Stimulated activated CD8-positive, alpha-beta memory T cell treated with anti-CD3 and anti-CD28 coated beads, Interleukin-15, amount 100 ng/mL, for 24 hours (primary cell): ENCODE data around the gene RAB1A.
A peak's percentile ranks its signal among the peaks of the same experiment; 100 is the strongest.

Source experiments
- DNase-seq: peaks from one replicate; pipeline ENCODE4 v3.0.0-alpha.2; 2020; ENCODE audit warnings: low read depth

Gene RAB1A

GRCh38 chr2:65059071-65059470 is 70.8 kb downstream of the RAB1A start:
- DNase-seq: no peak

GRCh38 chr2:65057391-65058052 is 72.4 kb downstream of the RAB1A start:
- no peak for DNase-seq

DNA sequence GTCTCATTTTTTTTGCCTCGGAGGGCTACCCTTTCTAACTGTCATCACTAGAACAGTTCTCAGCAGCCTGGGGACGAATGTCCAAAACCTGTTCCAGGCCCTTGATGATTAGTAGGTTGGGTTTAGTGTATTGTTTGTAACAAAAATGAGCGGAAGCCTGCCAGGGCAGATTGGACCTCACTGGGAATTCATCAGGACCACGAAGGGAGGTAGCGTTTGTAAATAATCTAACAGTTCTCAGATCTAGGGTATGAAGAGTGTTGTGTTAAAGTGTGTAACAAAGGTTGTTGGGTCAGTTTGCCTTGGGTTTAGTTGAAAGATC is 72.9 kb downstream of the RAB1A start:
- DNase-seq: no peak

DNA sequence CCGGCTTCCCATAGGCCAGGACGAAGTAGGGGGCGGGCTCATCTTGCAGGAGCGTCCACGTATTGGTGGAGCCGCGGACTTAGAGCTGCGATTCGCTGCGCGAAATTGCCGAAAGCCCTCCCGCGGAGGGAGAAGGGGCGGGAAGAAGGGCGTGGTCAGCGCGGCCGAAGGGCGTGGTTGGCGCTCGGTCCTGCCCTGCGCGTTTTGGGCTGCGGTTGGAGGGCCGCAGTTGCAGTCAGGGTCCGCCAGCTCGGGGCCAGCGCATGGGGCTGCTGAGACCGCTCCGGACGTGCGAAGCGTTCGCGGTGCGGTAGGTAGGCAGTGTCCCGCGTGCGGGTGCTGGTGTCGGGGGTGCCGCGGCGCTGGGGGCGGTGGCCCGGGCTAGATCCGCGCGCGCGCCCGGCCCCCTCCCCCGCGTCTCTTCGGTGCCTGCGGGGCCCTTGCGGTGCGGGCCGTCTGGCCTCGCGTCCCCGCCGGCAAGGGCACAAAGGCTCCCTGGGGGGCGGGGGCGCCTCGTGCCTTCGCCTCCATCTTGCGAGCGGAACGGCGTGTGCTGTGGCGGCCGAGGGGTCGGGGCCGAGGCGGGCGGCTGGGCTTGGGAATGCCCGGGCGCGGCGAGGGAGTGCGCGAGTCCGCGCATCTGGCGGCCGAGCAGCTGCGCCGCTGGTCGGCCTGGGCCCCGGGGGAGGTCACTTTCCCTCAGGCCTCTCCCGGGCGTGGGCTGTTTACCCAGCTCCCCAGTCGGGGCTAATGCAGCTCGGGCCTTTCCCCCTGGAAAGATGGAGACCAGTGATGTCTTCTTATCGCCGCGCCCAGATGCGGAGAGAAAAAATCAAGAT is 73.5 kb downstream of the RAB1A start, which contains the start of gene CEP68:
Gene CEP68, plus strand, starts transcription at position 202 of the 839 bp plus-strand sequence. CDS start 13,029 bp downstream, outside the sequence.
- peak; percentile 86 for DNase-seq

DNA sequence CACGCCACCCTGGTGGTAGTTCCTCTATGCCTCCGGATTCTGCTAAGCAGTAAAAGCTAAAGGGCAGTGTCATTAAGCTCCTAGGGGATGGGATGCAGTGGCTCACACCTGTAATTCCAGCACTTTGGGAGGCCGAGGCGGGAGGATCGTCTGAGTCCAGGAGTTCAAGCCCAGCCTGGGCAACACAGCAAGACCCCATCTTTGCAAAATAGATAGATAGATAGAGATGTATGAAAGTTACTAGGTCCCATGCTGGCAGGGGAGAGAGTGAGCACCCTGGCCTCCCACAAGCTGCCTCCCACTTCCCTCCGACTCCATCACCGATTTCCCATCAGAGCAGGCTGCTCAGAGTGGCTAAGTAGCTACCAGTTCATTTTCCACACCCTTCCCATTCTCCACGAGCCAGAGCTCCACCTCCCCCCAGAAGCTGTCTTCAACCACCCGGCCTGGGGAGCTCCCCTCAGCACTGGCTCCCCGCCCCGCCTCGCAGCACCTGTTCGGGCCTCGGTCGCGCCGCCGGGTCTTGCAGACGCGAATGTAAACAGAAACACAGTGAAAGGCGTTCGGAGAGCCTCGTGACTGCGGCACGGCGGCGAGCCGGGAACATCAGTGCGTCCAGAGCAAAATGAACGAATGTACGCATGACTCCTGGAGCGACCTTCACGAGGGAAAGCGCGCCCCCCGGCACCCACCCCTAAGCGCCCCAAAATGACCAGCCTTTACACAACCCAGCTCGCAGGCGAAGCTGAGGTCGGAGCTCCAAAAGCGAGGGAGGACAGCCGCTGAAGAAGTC is 74.3 kb downstream of the RAB1A start:
- no peak for DNase-seq

GRCh38 chr2:65054749-65055421 is 75.0 kb downstream of the RAB1A start:
- DNase-seq: no peak

- no peak for DNase-seq
Observed at GRCh38 chr2:65053199-65053598, 76.7 kb downstream of the RAB1A start.

GRCh38 chr2:65050931-65051330 is 79.0 kb downstream of the RAB1A start:
- DNase-seq: no peak

GRCh38 chr2:65049010-65049639 is 80.8 kb downstream of the RAB1A start:
- no peak for DNase-seq

DNA sequence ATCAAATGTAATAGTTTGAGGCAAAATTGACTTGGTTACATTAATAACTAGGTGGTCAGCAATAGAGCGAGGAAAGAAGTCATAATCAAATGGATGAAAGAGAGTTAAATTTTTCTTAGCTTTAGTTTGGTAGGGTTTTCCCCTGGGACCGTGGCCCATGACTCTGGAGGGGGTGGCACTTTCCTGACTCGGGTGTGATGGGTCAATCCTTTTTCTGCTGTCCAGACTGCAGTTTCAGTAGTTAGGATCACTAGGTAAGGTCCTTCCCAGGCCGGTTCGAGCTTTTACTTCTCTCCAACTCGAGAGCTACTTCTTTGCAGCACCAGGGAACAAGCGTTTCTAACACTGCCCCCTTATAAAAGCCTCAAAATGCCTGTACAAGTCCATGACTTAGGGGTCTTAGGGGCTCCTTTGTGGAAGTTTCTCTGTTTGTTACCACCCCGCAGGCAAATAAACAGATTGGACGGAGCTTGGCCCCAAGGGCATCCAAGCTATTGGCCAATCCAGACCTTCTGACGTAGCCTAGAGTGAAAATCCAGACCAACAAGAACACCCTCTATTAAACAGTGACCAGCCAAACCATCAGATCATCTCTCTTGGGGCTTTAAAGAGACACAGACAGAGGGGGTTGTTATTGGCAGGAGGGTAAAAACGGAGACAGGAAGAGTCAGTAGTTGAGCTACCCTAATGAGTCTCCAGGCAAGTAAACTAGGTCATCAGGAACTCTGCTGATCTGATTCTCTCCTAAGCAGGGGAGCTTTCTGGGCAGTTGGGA is 83.1 kb downstream of the RAB1A start:
- no peak for DNase-seq

DNA sequence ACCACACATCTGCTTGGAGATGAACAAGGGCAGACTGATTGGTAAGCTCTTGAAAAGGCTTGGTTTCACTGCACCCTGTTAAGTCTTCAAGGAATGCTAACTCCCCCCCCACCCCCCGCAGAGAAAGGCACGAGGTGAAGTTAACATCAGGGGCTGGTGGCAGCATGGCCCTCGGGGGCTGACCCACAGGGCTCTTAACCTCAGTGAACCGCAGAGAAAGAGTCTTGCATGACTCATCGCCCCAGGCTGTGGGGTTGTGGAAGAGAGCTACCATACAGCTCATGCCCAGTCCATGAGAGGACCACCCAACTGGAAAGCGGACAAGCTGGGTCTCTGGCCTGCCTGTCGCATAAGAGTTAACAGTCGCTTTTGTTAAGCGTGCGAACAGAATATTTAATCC is 84.3 kb downstream of the RAB1A start:
- no peak for DNase-seq

- DNase-seq: no peak
Observed at GRCh38 chr2:65044097-65044735, 85.7 kb downstream of the RAB1A start.

GRCh38 chr2:65043001-65043400 is 86.9 kb downstream of the RAB1A start:
- no peak for DNase-seq

DNA sequence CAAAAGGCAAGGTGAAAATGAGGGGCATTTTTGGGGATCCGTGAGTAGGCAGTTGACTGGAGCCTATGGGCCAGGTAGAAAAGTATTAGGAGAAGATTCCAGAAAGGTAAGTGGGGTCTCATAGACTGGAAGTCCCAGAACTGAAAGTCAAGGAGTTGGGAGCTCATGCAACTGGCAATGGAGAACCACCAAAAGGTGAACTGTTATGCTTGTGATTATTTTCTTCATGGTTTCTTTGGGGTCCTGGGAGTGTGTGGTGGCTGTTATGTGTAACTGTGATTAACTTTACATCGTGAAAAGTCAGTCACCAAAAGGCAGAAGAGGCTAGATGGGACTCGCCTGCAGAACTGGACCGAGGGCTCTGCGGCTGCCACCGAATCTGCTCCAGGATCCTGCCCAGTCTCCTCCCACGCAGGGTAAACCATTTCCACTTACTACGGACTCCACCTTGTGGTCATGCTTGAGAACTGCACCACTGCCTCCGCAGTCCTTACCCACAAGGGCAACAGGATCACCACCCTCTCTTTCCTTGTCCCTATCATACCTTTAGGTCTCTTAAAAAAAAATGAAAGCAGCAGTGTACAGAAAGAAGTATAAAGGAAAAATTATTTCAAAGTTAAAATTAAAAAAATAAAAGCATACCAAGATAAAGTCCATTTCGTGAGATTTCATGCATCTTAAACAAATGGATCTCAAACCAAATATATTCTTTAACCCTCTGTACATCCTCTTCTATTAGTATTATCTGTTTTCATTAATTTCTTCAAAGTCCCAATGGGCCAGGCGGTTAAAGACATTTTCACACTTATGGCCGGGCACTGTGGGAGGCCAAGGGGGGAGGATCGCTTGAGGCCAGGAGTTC is 89.3 kb downstream of the RAB1A start:
- peak; percentile 33 for DNase-seq

- no peak for DNase-seq
Observed at GRCh38 chr2:65039640-65040039, 90.3 kb downstream of the RAB1A start.

- DNase-seq: no peak
Observed at GRCh38 chr2:65037178-65037577, 92.7 kb downstream of the RAB1A start.
